Stimulated activated CD8-positive, alpha-beta memory T cell treated with anti-CD3 and anti-CD28 coated beads, Interleukin-12 subunit alpha, Interleukin-12 subunit beta, amount 100 ng/mL, for 4 hours (primary cell): ENCODE results near the gene ZDHHC11B.

ENCODE experiments used
- DNase-seq: peaks from one replicate; pipeline ENCODE4 v3.0.0-alpha.2; 2020; ENCODE audit warnings: low read depth

ZDHHC11B gene

GRCh38 chr5:660491-661030 is 124.0 kb downstream of the ZDHHC11B start:
- no peak for DNase-seq
